AG09319 (cell line): ENCODE results near the gene TAS1R3.

Source experiments
- DNase-seq: peaks from one replicate; pipeline ENCODE4 v3.0.0-alpha.2; 2010; ENCODE audit warnings: low read depth; ENCODE audit errors: extremely low read depth
- TF ChIP-seq, protein P1 (sequence below): IDR thresholded peaks from 2 replicates; pipeline ENCODE4 v1.5.1; 2011; ENCODE audit warnings: low read depth, mild to moderate bottlenecking, inconsistent platforms, low read length, moderate library complexity

The TAS1R3 gene

DNA sequence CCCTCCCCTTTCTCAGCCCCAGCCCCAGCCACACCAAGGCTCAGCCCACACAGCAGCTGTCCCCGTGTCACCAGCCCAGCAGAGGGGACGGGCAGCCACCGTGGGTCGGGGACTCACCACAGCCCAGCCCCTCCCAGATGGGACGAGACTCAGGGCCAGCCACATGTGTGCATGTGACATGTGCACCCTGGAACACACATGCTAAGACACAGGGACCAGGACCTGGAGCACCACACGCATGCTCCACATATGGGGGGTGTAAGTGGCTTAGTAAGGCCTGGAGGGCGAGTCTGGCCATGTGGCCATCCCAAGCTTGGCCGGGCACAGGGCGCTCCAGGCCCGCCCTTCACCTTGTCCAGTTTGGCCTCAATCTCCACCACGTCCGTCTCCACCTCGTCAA, 27.3 kb upstream of the TAS1R3 start:
- DNase-seq: no peak
- TF ChIP-seq, protein P1, sequence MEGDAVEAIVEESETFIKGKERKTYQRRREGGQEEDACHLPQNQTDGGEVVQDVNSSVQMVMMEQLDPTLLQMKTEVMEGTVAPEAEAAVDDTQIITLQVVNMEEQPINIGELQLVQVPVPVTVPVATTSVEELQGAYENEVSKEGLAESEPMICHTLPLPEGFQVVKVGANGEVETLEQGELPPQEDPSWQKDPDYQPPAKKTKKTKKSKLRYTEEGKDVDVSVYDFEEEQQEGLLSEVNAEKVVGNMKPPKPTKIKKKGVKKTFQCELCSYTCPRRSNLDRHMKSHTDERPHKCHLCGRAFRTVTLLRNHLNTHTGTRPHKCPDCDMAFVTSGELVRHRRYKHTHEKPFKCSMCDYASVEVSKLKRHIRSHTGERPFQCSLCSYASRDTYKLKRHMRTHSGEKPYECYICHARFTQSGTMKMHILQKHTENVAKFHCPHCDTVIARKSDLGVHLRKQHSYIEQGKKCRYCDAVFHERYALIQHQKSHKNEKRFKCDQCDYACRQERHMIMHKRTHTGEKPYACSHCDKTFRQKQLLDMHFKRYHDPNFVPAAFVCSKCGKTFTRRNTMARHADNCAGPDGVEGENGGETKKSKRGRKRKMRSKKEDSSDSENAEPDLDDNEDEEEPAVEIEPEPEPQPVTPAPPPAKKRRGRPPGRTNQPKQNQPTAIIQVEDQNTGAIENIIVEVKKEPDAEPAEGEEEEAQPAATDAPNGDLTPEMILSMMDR: no peak

DNA sequence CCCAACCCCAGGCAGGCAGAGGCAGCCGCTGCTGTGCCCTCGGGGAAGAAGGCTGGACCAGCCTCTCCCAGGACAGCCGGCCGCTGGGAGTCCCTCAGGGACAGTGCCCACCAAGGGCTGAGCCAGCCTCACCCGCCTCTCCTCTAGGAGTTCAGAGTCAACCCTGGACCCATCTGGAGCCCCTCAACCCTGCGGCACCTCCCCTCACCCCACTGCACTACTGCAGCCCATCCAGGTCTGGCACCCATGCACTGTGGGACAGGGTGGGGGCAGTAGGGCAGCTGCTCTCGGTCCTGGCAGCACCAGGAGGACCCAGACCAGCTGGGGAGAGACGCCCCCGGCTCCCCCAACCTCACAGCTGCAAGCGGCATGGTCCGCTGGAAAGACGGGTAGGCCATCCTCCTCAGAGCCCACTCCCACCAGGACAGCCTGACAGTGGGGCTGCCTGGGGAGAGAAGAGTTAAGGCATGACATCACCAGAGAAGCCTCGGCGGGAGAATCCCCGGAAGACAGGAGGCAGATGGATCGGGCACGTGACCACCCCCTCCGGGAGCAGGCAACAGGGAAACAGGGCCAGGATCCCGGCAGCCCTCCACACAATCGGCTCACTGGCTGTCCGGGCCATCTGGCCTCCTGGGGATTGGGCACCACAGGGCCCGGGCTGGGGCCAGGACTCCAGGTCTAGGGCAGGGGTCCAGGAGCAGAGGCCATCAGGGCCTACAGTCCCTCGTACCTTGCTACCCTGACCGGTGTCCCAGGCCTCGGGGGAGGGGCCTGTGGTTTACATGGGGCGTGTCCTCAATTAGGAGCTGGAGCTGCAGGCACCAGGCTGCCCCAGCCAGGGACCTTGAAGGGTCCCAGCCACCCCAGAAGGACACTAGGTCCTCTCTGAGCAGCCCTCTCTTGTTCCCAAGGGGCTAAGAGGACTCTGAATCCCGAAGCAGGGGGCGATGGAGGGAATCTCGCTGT, 26.5 kb upstream of the TAS1R3 start:
- TF ChIP-seq, protein P1: no peak
- peak; percentile 31 for DNase-seq

DNA sequence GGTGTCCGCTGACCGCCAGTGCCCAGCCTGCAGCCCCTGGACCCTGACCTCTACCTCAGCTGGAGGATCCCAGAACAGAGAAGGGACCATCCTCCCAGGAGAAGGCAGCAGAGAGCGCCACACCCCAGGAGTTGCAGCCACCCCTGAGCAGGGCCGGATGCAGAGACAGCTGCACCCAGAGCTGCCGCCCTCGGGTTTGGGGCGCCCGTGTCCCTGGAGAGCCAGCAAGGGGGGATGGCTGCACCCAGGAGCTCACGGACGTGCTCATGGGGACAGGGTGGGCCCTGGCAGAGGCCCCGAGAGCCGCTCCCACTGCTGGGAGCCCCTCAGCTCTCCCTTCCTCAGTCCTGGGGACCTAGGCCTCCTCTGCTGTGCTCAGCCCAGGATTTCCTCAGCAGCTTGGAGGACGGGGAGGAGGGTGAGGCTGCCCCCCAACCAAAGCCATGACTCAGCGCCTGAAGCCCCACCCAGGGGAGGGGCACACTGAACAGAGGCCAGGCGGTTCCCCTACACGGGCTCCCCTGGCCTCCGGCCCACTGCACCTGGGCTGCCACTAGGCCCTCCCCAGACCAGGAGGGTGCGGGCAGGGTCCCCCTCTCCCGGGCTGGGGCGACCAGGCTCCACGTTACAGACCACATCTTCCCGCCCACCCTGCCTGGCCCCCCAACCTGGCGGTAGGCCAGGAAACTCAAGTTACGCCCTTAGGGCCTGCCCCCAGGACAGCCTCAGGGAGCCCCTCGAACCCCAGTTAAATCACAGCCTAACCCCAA, 25.6 kb upstream of the TAS1R3 start:
- TF ChIP-seq, protein P1: no peak
- DNase-seq: peak; percentile 32

DNA sequence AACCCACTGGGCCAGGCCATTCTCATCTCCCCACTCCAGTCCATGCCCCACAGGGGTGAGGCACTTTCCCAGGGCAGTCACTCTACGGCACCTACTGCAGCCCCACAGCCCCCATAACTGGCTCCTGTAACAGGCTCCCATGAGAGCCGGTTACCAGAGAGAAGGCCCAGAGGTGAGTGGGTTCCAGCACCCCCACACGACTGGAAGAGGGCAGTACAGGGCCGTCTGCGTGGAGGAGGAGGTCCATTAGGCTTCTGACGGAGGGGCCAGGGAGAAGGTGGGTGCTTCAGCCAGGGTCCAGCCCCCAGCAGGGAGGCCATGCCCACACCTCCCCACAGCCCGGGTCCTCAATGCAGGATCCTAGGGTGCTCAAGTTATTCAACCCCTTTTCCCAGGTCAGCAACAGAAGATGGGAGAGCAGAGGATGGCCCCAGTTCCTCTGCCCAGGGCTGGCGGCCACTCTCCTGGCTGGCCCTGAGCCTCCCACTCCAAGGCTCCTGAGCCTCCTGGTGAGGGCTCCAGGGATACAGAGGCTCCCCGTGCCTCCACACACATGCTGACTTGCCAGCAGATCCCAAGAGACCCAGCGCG, 24.9 kb upstream of the TAS1R3 start:
- TF ChIP-seq, protein P1: peak; percentile 23
- DNase-seq: no peak

DNA sequence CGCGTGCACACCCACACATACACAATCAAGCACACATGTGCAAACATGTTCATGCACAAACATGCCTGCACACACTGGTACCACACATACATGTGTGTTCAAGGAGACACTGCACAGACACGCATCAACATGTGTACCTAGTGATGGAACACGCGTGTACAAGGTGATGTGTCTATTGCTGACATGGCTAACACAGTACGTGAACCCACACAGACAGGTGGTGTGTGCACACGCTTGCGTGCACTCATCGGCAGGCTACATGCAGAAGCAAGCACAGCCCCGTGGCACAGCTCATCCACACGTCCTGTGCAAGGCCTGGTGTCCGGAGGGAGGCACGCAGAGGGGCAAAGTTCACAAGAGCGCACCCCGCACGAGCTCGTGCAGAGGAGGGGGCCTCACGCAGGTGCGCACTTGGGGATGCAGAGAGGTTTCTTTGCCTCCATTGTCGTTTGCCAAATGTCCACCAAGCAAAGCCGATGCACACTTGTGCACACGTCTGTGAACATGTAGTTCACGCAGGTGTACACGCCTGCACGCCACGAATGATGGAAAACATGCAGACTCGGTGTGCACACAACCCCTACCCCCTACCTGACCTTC, 24.3 kb upstream of the TAS1R3 start:
- DNase-seq: no peak

DNA sequence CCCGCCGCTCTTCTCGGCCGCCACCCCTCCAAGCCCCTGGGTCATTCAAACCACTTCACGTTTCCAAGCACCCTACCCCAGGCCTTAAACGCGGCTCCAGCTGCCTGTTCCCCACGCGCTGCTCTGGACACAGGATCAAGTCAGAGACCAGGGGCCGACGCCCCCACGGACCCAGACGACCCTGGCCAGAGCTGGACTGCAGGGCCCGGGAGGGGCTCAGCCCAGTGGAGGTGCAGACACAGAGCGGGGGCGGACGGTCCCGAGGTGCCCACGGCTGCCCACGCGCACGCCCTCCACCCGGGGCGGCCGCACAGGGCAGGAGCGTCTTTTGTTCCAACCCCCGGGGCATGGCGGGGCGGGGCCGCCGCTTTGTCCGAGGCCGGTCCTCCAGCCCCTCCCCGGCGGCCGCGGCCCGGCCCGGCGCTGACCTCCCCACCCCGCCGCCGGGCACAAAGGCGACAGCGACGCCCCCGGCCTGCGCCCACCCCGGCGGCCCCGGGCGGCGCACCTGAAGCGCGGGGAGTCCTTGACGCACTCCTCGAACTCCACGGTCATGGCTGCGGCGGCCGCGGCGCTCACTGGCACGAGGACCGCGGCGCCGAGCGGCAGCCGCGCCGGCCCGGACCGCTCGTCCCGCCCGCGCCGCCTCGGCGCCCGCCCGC, 23.7 kb upstream of the TAS1R3 start:
- TF ChIP-seq, protein P1: no peak
- no peak for DNase-seq

More for the DNA sequence above, 24.3 kb upstream of the TAS1R3 start:
- TF ChIP-seq, protein P1: no peak
